Activated CD8-positive, alpha-beta T cell treated with anti-CD3 and anti-CD28 coated beads for 36 hours (primary cell): Measurements from ENCODE around the gene UQCR10. TPM values are rescaled to one million over a fixed set of nuclear protein-coding genes. Genes with fewer than 3 reads are reported as not detected.

Experiments
- ATAC-seq: fragments of 200-7000 bp; cut with Tn5 transposase; one replicate; pipeline ENCODE4 v1.10.0; 2021; ENCODE audit warnings: mild to moderate bottlenecking, moderate library complexity
- CTCF ChIA-PET: fragments of 350-600 bp; sonication (Branson Sonifier 250); formaldehyde crosslinking; loops from one replicate; lab custom pipeline; 2021; ENCODE audit warnings: antibody characterized with exemption; lab: Charles Lee
- POLR2A ChIA-PET: fragments of 350-600 bp; sonication (Branson Sonifier 250); formaldehyde crosslinking; loops from one replicate; lab custom pipeline; 2021; ENCODE audit warnings: antibody characterized with exemption; lab: Charles Lee
- DNase-seq: peaks from one replicate; pipeline ENCODE4 v3.0.0-alpha.2; 2020
- H3K27ac Mint-ChIP-seq: one replicate; pipeline ENCODE4 v1.8.0; 2021; ENCODE audit warnings: mild to moderate bottlenecking, mixed read lengths
- H3K27me3 Mint-ChIP-seq: one replicate; pipeline ENCODE4 v1.8.0; 2021; ENCODE audit warnings: mixed read lengths
- H3K36me3 Mint-ChIP-seq: one replicate; pipeline ENCODE4 v1.8.0; 2021; ENCODE audit warnings: low read depth, mixed read lengths
- H3K4me1 Mint-ChIP-seq: one replicate; pipeline ENCODE4 v1.8.0; 2021; ENCODE audit warnings: low read depth, mixed read lengths
- H3K4me3 Mint-ChIP-seq: one replicate; pipeline ENCODE4 v1.8.0; 2021; ENCODE audit warnings: mild to moderate bottlenecking, moderate library complexity, mixed read lengths
- H3K9me3 Mint-ChIP-seq: one replicate; pipeline ENCODE4 v1.8.0; 2021; ENCODE audit warnings: mixed read lengths
- CTCF ChIP-seq: fragments of 200-600 bp; IDR thresholded peaks from one replicate; pipeline ENCODE4 v1.8.0; 2022; ENCODE audit warnings: antibody characterized with exemption, mild to moderate bottlenecking
- intact Hi-C: fragments of 100-400 bp; cut with micrococcal nuclease; formaldehyde crosslinking; loops from one replicate; pipeline ENCODE4 v1.10.0; 2022
- total RNA-seq, 2 experiments: library from RNA; stranded (reverse); gene quantifications; one replicate each; pipeline ENCODE4 v1.2.3, GENCODE V29; 2021

The UQCR10 gene
- total RNA-seq, 2 experiments from 2014 or later: 92.4 to 105 TPM

- ChIA-PET POLR2A (no interaction called here), CTCF (no interaction called here)
- no peak for TF ChIP-seq CTCF
- DNase-seq (no peak), ATAC-seq (no peak)
- Mint-ChIP-seq H3K4me3 (no peak overlapping the region), H3K4me1 (peaks cover 14% of the 10 kb centered on the region), H3K36me3 (peaks cover 29% of the 10 kb centered on the region), H3K27me3 (no peaks in the 10 kb centered on the region), H3K27ac (no peak overlapping the region), H3K9me3 (no peaks in the 10 kb centered on the region)
- intact Hi-C loops: no loop called here
Measured at GRCh38 chr22:29801796-29802195, 34.6 kb downstream of the UQCR10 start.

GRCh38 chr22:29803190-29803589 is 36.0 kb downstream of the UQCR10 start:
- peaks cover 33% of the 10 kb centered on the region for H3K36me3 Mint-ChIP-seq
- ChIA-PET POLR2A (interaction anchor here (0.6 kb wide), 1 partner anchor 594 kb away, joined by 3 read pairs; no protein-coding TSS in a partner anchor), CTCF (no interaction called here)
- no peak overlapping the region for H3K4me3 Mint-ChIP-seq
- H3K27me3 Mint-ChIP-seq: no peaks in the 10 kb centered on the region
- TF ChIP-seq CTCF: no peak
- peaks cover 5% of the 10 kb centered on the region for H3K4me1 Mint-ChIP-seq
- ATAC-seq (no peak), DNase-seq (no peak)
- intact Hi-C loops: no loop called here
- H3K9me3 Mint-ChIP-seq: no peaks in the 10 kb centered on the region
- no peak overlapping the region for H3K27ac Mint-ChIP-seq

DNA sequence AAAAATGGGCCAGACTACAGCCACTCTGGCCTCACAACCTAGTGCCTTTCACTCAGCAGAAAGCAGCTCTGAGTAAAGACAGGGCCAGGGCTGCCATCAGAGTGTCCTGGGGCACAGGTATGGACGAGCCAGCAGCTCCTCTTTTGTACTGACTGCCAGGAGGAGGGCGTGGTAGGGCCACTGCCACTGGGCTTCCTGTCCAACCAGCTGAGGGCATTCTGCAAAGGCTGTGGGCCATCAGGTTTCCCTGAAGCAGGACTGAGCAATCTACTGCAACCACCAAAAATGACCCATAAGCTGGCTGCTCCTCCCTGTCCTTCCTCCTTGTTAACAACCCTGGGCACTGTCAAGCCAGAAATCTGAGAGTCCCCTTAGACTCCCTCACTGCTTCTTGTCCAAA is 37.8 kb downstream of the UQCR10 start:
- Mint-ChIP-seq H3K27me3 (no peaks in the 10 kb centered on the region), H3K4me3 (no peak overlapping the region), H3K4me1 (no peaks in the 10 kb centered on the region), H3K9me3 (no peaks in the 10 kb centered on the region), H3K27ac (no peak overlapping the region), H3K36me3 (peaks cover 31% of the 10 kb centered on the region)
- ATAC-seq: no peak
- TF ChIP-seq CTCF: no peak
- ChIA-PET CTCF (interaction anchor here (2.1 kb wide), 1 partner anchor 200 kb away, joined by 7 read pairs; no protein-coding TSS in a partner anchor), POLR2A (no interaction called here)
- no peak for DNase-seq
- intact Hi-C loops: no loop called here

DNA sequence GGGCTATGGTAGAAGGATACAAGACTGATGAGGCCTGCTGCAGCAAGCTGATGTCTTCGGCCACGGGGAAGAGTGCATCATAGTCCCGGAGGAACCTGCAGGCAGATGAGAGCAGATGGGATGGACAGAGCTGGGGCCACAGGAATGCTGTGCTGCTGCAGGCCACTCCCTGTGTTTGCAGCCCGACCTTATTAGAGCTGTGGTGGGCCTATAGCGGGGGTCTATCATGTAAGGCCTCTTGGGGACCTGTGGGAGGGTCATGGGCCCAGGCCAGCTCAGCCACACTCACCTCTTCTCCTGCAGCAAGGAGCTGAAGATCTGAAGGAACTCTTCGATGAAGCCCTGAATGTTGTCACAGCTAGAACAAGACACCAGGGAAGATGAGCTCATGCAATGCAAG is 39.0 kb downstream of the UQCR10 start:
- no peaks in the 10 kb centered on the region for H3K4me1 Mint-ChIP-seq
- ChIA-PET POLR2A (interaction anchor here (1.1 kb wide), 1 partner anchor 9 kb away, joined by 3 read pairs; no protein-coding TSS in a partner anchor), CTCF (interaction anchor here (1.0 to 1.2 kb wide), 2 partner anchors 196 to 199 kb away, joined by 3 to 5 read pairs; no protein-coding TSS in a partner anchor)
- H3K27me3 Mint-ChIP-seq: no peaks in the 10 kb centered on the region
- ATAC-seq: no peak
- H3K36me3 Mint-ChIP-seq: peaks cover 32% of the 10 kb centered on the region
- no peak overlapping the region for H3K4me3 Mint-ChIP-seq
- intact Hi-C loops: no loop called here
- DNase-seq: no peak
- H3K27ac Mint-ChIP-seq: no peak overlapping the region
- H3K9me3 Mint-ChIP-seq: no peaks in the 10 kb centered on the region
- no peak for TF ChIP-seq CTCF

DNA sequence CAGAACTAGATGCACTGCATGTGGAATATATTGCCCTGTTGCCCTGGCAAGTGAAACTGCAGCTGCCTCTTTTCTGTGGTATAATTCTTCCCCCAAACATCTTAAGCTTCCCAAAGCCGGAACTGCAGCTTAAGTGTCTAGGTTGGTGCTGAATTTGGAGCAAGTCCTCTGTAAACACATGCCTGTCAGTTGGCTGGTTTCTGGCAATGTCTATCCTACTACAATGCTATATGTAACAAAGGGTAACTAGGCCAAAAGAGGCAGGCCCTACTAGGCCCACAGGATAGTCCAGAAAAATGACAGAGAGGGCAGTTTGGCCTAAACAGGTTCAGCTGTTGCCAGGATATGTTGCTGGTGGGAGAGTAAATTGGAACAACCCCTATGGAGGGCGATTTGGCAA is 43.0 kb downstream of the UQCR10 start:
- Mint-ChIP-seq H3K4me1 (no peaks in the 10 kb centered on the region), H3K36me3 (peaks cover 46% of the 10 kb centered on the region), H3K9me3 (no peaks in the 10 kb centered on the region), H3K27ac (no peak overlapping the region), H3K27me3 (no peaks in the 10 kb centered on the region), H3K4me3 (no peak overlapping the region)
- DNase-seq (no peak), ATAC-seq (no peak)
- CTCF ChIA-PET: no interaction called here
- POLR2A ChIA-PET: no interaction called here
- intact Hi-C loops: loop anchor here (10.0 kb wide), 1 partner anchor 205 kb away; no protein-coding TSS in a partner anchor
- TF ChIP-seq CTCF: no peak
